ENCODE results near the gene RAP1A. TPM values are rescaled to one million over a fixed set of nuclear protein-coding genes. Genes with fewer than 3 reads are reported as not detected.
"Not testable (repeated sequence)": the region's sequence is repeated elsewhere in the genome, so short reads cannot be mapped to it uniquely, and the experiment has no call there.

Gene RAP1A
- polyA plus RNA-seq, 4 donors: 67.6 to 89.2 (median 84.5) TPM

GRCh38 chr1:111596499-111596898, 23.1 kb upstream of the RAP1A start:
- DNase-seq (ENCODE audit: low read depth in 4 of 4, low spot score in 3 of 4): no peak

GRCh38 chr1:111597426-111597825, 22.2 kb upstream of the RAP1A start:
- no peak for DNase-seq (ENCODE audit: low read depth in 4 of 4, low spot score in 3 of 4)

GRCh38 chr1:111598544-111598943, 21.0 kb upstream of the RAP1A start:
- no peak for DNase-seq (ENCODE audit: low read depth in 4 of 4, low spot score in 3 of 4)

- DNase-seq (ENCODE audit: low read depth in 4 of 4, low spot score in 3 of 4): no peak
These were observed 19.6 kb upstream of the RAP1A start for GRCh38 chr1:111599781-111600693.

GRCh38 chr1:111600886-111601386, 18.7 kb upstream of the RAP1A start:
- DNase-seq (ENCODE audit: low read depth in 4 of 4, low spot score in 3 of 4): no peak

GRCh38 chr1:111602302-111602701, 17.3 kb upstream of the RAP1A start:
- no peak for DNase-seq (ENCODE audit: low read depth in 4 of 4, low spot score in 3 of 4)

- DNase-seq (ENCODE audit: low read depth in 4 of 4, low spot score in 3 of 4): no peak
These were observed 16.6 kb upstream of the RAP1A start for GRCh38 chr1:111602974-111603373.

- DNase-seq (ENCODE audit: low read depth in 4 of 4, low spot score in 3 of 4): no peak
These were observed 15.6 kb upstream of the RAP1A start for GRCh38 chr1:111603979-111604378.

- no peak for DNase-seq (ENCODE audit: low read depth in 4 of 4, low spot score in 3 of 4)
These were observed 14.7 kb upstream of the RAP1A start for GRCh38 chr1:111604931-111605330.

GRCh38 chr1:111605576-111605975, 14.0 kb upstream of the RAP1A start:
- DNase-seq (ENCODE audit: low read depth in 4 of 4, low spot score in 3 of 4): no peak

- DNase-seq (ENCODE audit: low read depth in 4 of 4, low spot score in 3 of 4): not testable (repeated sequence)
These were observed 13.0 kb upstream of the RAP1A start for GRCh38 chr1:111606457-111607215.

- not testable (repeated sequence) for DNase-seq (ENCODE audit: low read depth in 4 of 4, low spot score in 3 of 4)
These were observed 11.1 kb upstream of the RAP1A start for GRCh38 chr1:111608528-111608927.

GRCh38 chr1:111611986-111612385, 7.6 kb upstream of the RAP1A start:
- DNase-seq (ENCODE audit: low read depth in 4 of 4, low spot score in 3 of 4): no peak

GRCh38 chr1:111615870-111616715, 3.5 kb upstream of the RAP1A start:
- DNase-seq (ENCODE audit: low read depth in 4 of 4, low spot score in 3 of 4): no peak

GRCh38 chr1:111618081-111618480, 1.5 kb upstream of the RAP1A start:
- DNase-seq (ENCODE audit: low read depth in 4 of 4, low spot score in 3 of 4): no peak

GRCh38 chr1:111618961-111619634, 491 bp upstream of the RAP1A start:
- no peak for DNase-seq (ENCODE audit: low read depth in 4 of 4, low spot score in 3 of 4)

GRCh38 chr1:111620441-111620971, 917 bp downstream of the RAP1A start:
- peak in 1 of 4 donors; percentile 22 for DNase-seq (ENCODE audit: low read depth in 4 of 4, low spot score in 3 of 4)

- no peak for DNase-seq (ENCODE audit: low read depth in 4 of 4, low spot score in 3 of 4)
These were observed 1.5 kb downstream of the RAP1A start for GRCh38 chr1:111621050-111621449.

GRCh38 chr1:111622166-111622565, 2.6 kb downstream of the RAP1A start:
- DNase-seq (ENCODE audit: low read depth in 4 of 4, low spot score in 3 of 4): no peak

- no peak for DNase-seq (ENCODE audit: low read depth in 4 of 4, low spot score in 3 of 4)
These were observed 4.8 kb downstream of the RAP1A start for GRCh38 chr1:111624382-111624781.

Measured in left renal pelvis (tissue), 4 donors.